Measurements from ENCODE around the gene C19orf38.

DNA sequence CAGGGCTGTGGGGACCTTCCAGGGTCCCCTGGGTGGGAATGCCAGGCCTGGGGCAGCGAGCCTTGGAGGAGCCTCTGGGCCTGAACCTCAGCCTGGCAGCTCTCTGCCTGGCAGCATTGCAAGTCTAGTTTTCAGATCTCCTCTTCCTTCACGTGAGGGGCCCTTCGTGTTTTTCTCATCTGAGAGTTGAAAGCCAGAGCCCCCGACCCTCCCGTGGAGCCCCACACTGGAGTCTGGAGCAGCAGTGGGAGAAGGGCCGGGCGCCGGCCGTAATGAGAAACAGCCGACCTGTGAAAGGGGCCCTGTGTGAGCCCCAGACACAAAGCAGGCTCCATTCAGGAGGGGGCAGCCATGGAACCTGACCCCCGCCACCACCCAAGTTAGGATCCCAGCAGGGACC is 31.5 kb upstream of the C19orf38 start:
- TF ChIP-seq CTCF (conservative IDR thresholded peaks at IDR 0.05; ENCODE audit: low read depth in 2 of 2): no peak
- TF ChIP-seq EZH2 (IDR thresholded peaks at IDR 0.05; ENCODE audit: low read depth, unreplicated experiment): no peak
- TF ChIP-seq EZH2phosphoT487 (IDR thresholded peaks at IDR 0.05; ENCODE audit: unreplicated experiment): no peak
